NCI-H2196 (cell line): ENCODE measurements around the gene SAMD11.

Experiments used
- DNase-seq: peaks from one replicate; lab custom pipeline; 2025; ENCODE audit not compliant: unreplicated experiment; lab: John Stamatoyannopoulos, UW

The SAMD11 gene

GRCh38 chr1:916173-917075, 7.3 kb upstream of the SAMD11 start:
- no peak for DNase-seq

GRCh38 chr1:917076-917459, 6.7 kb upstream of the SAMD11 start:
- no peak for DNase-seq

GRCh38 chr1:917466-918091, 6.1 kb upstream of the SAMD11 start:
- no peak for DNase-seq

DNA sequence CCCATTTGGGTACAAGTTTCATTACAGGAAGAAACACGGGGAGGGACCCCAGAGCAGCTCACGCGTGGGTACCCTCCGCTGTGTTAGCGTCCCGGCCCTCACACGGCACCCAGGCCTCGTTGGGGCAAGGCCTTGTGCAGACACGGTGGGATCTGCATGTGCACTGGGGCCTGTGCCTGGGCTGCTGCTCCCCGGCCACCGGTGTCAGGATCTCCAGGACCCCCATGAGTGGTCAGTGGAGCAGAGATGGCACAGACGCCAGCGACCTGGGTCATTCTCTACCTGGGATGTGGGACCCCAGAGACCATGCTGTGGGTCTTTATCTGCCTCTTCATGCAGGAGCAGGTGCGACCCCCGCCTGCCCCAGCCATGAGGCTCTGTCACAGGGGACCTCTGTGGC, 5.4 kb upstream of the SAMD11 start:
- DNase-seq, result no peak

DNA sequence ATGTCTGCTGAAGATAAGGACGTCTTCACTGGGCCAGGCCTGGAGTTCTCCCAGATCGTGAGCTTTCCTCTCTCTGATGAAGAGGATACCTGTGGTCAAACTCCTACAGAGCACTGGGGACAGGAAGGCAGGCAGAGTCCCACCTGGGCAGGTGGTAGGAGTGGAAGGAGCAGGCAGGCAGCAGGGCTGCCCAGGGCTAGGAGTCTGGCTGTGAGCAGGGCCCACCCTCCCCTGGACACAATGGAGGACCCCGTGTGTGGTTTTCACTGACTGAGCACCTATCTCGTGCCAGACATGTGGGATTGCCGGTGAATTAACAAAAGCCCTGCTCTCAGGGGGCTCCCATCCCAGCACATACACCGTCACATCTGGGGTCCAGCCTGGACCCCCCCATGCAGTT, 4.9 kb upstream of the SAMD11 start:
- no peak for DNase-seq

- no peak for DNase-seq
Observed at GRCh38 chr1:919271-919872, 4.4 kb upstream of the SAMD11 start.

DNA sequence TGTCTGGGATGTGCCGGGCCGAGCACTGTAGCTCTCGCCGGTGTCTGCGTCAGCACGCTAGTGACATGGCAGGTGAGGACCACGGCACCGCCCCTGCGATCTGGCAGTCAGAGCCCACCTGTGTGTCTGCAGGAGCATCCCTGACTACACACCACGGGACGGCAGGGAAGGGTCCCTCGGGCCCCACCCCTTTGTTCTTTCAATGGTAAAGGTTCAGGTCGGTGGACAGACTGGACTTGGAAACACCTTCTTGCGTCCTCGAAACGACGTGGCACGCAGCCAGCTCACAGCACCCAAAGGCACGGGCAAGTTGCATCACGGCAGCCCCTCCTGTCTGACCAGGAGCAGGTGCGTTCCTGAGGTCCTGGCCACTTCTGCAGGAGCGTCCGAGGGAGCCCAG, 3.7 kb upstream of the SAMD11 start:
- DNase-seq, result peak; percentile 75

GRCh38 chr1:920521-920920, 3.2 kb upstream of the SAMD11 start:
- DNase-seq, result no peak

DNA sequence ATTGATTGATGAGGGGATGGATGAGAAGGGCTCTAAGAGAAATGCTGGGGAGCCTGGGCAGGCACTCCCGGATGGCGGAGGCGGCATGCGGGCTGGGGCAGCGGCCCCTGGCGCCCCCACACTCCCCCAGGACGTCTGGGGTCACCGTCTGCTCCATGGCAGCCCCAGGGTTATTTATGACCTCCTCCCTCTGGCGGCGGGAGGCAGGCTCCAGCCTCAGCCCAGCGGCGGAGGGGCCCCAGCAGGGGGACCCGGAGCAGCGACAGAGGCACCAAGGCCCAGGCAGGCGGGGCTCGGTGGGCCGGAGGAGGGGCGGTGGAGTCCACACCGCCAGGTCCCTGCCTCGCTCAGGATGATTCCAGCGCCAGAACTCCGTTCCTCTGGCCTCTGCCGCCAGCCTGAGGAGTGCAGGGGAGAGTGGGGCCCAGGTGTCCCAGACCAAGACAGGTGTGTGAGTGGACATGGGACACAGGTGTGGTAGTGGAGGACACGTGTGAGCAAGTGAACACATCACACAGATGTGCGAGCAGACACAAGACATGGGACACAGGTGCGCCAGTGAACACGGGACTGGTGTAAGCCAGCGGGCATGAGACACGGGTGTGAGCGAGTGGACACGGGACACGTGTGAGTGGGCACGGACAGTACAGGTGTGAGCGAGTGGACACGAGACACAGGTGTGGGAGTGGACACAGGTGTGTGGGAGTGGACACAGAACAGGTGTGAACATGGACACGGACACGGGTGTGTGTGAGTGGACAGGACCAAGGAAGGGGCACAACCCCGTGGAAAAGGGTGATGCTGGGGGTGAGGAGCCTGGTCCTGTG, 2.5 kb upstream of the SAMD11 start:
- DNase-seq, result peak; percentile 80

DNA sequence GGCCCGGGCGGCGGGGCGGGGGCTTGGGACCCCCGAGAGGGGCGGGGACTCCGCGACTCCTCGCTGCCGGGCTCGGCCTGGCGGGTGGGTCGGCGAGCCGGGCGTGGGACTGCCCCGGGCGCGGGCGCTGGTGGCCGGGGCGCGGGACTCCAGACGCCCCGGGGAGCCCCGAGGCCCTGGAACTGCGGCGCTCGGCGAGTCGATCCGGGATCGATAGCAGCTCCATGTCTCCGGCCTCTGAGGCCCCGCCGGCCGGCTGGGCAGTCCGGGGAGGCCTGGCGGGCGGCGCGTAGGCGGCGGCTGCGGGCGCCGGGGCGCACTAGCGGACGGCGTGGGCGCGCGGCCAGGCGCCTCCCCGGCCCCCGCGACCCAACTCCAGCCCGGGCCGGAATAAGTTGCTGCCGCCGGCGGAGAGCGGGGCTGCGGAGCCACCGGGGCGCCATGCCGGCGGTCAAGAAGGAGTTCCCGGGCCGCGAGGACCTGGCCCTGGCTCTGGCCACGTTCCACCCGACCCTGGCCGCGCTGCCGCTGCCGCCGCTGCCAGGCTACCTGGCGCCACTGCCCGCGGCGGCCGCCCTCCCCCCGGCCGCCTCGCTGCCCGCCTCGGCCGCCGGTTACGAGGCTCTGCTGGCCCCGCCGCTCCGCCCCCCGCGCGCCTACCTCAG, 400 bp downstream of the SAMD11 start:
- DNase-seq, result peak; percentile 36

DNA sequence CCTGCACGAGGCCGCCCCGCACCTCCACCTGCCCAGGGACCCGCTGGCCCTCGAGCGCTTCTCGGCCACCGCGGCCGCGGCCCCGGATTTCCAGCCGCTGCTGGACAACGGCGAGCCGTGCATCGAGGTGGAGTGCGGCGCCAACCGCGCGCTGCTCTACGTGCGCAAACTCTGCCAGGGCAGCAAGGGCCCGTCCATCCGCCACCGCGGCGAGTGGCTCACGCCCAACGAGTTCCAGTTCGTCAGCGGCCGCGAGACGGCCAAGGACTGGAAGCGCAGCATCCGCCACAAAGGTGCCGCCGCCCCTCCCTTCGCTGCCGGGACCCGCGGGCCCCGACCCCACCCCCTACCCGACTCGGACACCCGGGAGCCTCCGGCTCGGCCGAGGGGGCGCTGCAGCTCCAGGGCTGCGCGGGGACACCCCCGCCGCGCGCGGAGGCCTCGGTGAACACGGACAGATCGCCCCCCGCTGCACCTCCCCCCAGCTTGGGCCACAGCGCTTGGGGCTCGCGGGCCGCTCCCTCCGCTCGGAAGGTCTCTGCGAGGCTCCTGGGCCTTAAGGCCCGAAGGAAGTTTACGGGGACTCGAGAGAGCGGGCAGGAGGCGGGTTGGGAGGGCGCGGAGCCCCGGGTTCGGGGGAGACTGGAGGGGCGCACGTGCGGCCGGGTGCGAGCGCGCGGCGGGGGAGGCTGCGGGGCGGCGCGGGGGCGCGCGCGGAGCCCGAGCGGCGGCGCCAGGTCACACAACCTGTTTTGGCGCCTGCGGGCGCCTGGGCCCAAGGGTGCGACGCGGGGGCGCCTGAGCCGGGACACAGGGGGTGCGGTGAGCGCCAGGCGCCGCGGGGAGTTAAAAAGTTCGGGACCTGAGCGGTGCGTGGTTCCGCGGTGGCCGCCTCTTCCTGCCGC, 1.2 kb downstream of the SAMD11 start:
- peak; percentile 36 for DNase-seq

DNA sequence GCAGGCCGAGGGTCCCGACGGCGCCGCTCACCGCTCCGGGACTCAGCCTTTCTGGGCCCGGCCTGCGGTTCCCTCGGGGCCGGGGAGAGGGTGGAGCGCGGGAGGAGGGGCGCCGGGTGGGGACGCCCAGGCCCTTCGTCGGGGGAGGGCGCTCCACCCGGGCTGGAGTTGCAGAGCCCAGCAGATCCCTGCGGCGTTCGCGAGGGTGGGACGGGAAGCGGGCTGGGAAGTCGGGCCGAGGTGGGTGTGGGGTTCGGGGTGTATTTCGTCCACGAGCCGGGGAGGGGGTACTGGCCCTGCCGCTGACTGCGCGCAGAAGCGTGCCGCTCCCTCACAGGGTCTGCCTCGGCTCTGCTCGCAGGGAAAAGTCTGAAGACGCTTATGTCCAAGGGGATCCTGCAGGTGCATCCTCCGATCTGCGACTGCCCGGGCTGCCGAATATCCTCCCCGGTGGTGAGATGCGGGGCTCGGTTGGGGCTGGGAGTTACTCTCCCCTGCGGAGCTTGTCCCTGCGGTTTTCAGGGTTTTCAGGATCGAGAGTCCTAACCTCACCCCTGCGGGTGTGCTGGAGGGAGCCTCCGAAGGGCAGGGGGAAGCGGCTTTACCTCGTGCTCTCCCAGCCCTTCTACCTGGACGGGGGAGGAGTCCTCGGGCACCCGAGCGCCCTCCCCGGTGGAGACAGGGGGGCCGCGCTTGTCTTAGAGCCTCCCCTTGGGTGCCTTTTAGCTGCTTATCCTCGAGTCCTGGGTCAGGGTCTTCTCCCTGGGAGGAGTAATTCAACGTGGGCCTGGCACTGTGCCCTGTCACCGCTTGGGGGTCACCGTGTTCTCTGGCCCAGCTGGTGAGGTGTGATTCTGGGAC, 2.1 kb downstream of the SAMD11 start:
- DNase-seq, result peak; percentile 39

- no peak for DNase-seq
Observed at GRCh38 chr1:927234-927633, 3.5 kb downstream of the SAMD11 start.

DNA sequence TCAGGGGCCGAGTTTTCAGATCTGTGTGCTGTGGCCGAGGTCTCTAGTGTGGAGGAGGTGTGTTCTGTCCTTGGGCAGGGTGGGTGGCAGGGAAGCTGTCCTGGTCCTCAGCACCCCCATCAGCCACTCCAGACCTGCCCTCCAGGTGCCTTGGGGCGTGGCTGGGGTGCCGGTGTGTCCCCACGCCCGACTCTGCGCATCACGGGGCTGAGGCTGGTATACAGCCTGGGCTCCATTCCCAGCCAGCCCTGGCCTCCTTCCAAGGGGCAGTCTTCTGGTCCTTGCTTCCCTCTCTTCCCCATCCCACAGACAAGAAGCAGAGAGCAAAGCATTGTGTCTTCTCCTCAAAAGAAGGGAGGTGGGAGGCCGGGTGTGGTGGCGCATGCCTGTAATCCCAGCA, 4.0 kb downstream of the SAMD11 start:
- no peak for DNase-seq

DNA sequence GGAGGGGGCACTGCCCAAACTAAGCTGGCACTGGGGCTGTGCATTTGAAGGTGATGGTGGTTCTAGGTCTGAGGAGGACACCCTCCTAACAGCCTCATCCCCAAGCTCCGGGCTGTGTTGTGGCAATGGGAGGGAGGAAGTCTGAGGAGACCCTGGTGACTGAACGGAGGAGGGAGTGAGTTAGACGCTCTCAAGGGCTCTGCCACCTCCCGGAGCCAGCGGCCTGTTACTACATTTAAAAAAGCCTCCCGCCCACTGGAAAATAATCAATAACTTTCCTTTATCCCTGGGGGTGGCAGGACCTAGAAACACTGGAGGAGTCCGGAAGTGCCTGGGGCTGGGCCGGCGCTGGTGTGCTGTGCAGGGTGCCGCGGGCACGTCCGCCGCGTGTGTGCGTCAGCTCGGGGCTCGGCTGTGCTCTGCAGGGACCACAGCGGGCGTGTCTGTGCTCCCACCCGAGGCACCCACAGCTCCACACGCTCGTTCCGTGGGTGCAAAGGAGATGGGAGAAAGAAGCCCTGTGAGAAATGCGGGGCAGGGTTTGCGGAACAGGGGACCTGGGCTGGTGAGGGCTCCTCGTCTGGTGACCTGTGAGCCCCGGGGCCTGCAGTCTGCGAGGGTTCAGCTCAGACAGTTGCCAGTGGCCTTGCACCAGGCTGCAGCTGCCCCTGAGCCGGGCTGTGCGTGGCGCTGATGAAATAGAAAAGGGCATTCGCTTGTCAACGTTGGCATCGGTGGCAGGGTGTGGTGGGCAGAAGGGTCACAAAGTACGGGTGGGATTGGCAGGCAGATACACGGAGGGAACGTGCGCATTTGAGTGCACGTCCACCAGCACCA, 5.3 kb downstream of the SAMD11 start:
- no peak for DNase-seq

DNA sequence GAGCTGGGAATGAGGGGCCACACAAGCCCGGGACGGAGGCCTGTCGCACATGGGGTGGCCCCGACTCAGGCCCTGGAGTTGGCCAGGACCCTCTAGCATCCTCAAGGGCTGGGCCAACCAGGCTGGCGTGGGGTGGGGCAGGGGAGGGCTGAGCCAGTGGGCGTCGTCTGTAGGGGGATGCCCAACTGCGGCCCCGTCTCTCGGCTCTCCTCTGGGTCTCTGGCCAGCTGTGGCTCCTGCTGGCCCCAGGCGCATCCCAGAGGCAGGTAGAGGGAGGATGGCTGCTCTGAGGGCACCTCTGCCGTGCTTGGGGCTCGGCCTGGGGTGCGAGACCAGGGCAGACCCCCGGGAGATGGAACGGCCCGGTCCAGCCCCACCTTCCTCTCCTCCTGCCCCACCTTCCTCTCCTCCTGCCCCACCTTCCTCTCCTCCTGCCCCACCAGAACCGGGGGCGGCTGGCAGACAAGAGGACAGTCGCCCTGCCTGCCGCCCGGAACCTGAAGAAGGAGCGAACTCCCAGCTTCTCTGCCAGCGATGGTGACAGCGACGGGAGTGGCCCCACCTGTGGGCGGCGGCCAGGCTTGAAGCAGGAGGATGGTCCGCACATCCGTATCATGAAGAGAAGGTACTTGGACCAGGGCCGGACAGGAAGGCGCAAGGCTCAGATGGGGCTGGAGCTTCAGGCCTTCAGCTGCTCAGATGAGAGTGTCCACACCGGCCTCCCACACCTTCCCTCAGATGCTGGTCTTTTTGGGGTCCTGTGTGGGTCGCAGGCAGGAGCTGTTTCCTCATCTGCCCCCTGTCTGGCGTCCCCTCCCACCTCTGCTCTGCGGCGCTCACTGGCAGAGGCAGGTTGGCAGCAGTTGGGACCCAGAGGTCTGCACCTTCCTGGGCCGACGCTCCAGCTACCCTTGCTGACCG, 6.2 kb downstream of the SAMD11 start:
- DNase-seq, result no peak

DNA sequence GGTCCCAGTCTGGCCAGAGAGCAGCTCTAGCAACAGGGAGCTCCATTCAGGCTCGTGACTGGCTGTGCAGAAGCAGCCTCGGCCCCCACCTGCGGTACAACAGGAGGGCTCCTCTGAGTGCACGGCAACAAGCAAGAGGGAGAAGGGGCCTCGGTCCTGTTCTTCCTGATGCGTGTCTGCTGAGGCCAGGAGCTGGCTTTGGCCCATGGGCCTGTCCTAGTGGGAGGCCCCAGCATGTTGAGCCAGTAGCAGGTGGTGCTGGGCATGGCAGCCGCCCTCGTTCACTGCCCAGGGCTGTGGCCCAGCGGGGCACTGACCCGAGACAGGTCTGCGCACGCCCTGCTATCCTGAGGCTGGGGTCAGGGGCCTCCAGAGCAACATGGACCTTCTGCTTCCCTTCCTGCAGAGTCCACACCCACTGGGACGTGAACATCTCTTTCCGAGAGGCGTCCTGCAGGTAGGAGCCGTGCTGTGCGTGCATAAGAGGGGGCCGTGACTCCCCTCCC, 7.0 kb downstream of the SAMD11 start:
- DNase-seq, result no peak
